Natural killer cell (primary cell): ENCODE measurements around the gene GPR3. TPM values are rescaled to one million over a fixed set of nuclear protein-coding genes. Genes with fewer than 3 reads are reported as not detected.
A peak's percentile ranks its signal among the peaks of the same experiment; 100 is the strongest.

ENCODE experiments used
- ATAC-seq, 3 donors: fragments of 150-1000 bp in 2 of 3; fragments of 200-7000 bp in 1 of 3; cut with Tn5 transposase; 1 replicate in 1 of 3; 2 replicates in 2 of 3; pipeline ENCODE4 v1.10.0; 2021; ENCODE audit warnings: mild to moderate bottlenecking in 2 of 3, moderate library complexity in 2 of 3
- DNase-seq, 2 donors: peaks; one replicate each; pipeline versions ENCODE4 v3.0.0 to v3.0.0-alpha.2; 2013 to 2021; ENCODE audit warnings: mixed read lengths in 1 of 2
- H3K27ac ChIP-seq: one replicate; pipeline ENCODE4 v1.5.1; 2013; ENCODE audit warnings: mild to moderate bottlenecking, low read length
- H3K27me3 ChIP-seq: one replicate; pipeline ENCODE4 v1.6.1; 2013; ENCODE audit warnings: low read length; ENCODE audit not compliant: control insufficient read depth, insufficient read depth
- H3K36me3 ChIP-seq: one replicate; pipeline ENCODE4 v1.6.1; 2013; ENCODE audit warnings: low read length; ENCODE audit not compliant: control insufficient read depth, insufficient read depth
- H3K4me1 ChIP-seq: one replicate; pipeline ENCODE4 v1.6.1; 2013; ENCODE audit warnings: low read length; ENCODE audit not compliant: control insufficient read depth, insufficient read depth
- H3K4me3 ChIP-seq: one replicate; pipeline ENCODE4 v1.5.1; 2013; ENCODE audit warnings: low read length
- H3K9me3 ChIP-seq: one replicate; pipeline ENCODE4 v1.6.1; 2013; ENCODE audit warnings: low read length; ENCODE audit not compliant: control insufficient read depth, insufficient read depth
- H3K27ac Mint-ChIP-seq, 2 donors: one replicate each; pipeline ENCODE4 v1.8.0; 2022; ENCODE audit warnings: mild to moderate bottlenecking in 2 of 2, mixed read lengths in 2 of 2, moderate library complexity in 1 of 2
- H3K27me3 Mint-ChIP-seq, 2 donors: one replicate each; pipeline ENCODE4 v1.8.0; 2022; ENCODE audit warnings: low read depth in 2 of 2, mixed read lengths in 2 of 2
- H3K36me3 Mint-ChIP-seq: one replicate; pipeline ENCODE4 v1.8.0; 2022; ENCODE audit warnings: mixed read lengths
- H3K4me1 Mint-ChIP-seq, 2 donors: one replicate each; pipeline ENCODE4 v1.8.0; 2022; ENCODE audit warnings: mixed read lengths in 2 of 2
- H3K4me3 Mint-ChIP-seq: one replicate; pipeline ENCODE4 v1.8.0; 2022; ENCODE audit warnings: mild to moderate bottlenecking, moderate library complexity, mixed read lengths
- H3K9me3 Mint-ChIP-seq, 2 donors: one replicate each; pipeline ENCODE4 v1.8.0; 2022; ENCODE audit warnings: mixed read lengths in 2 of 2
- CTCF ChIP-seq: fragments of 200-600 bp; IDR thresholded peaks from one replicate; pipeline ENCODE4 v1.8.0; 2022; ENCODE audit warnings: antibody characterized with exemption
- WGBS: methylation state at CpG from one replicate; pipeline ENCODE4 v1.1.7; 2013; ENCODE audit warnings: missing lambda C conversion rate; ENCODE audit not compliant: insufficient coverage; 5-methylcytosine and 5-hydroxymethylcytosine counted together
- intact Hi-C: fragments of 100-400 bp; cut with micrococcal nuclease; formaldehyde crosslinking; loops from one replicate; pipeline ENCODE4 v1.14.2; 2022
- total RNA-seq, 4 donors: library from RNA; stranded (reverse); fragments of 120-200 nt in 1 of 4; gene quantifications; one replicate each; pipeline versions ENCODE4 v1.2.3 to v1.2.4, GENCODE V29; 2013 to 2022

GPR3 gene
- total RNA-seq, 3 donors from 2014 or later (not counting 1 experiment from before 2014, with no cell fraction given), result 0.39 to 0.87 (median 0.60) TPM

- no peak for TF ChIP-seq CTCF
- Histone ChIP-seq H3K9me3 (no peaks in the 10 kb centered on the region), H3K27ac (no peak overlapping the region), H3K4me3 (no peak overlapping the region), H3K36me3 (no peaks in the 10 kb centered on the region), H3K4me1 (peaks cover 23% of the 10 kb centered on the region), H3K27me3 (no peaks in the 10 kb centered on the region)
- intact Hi-C loops, result loop anchor here (2.0 kb wide), 2 partner anchors 61 to 269 kb away; no protein-coding TSS in a partner anchor
- Mint-ChIP-seq H3K27me3 (peaks cover 7 to 10% of the 10 kb centered on the region in 2 donors), H3K4me1 (peaks cover 9 to 19% of the 10 kb centered on the region in 2 donors), H3K9me3 (no peaks in the 10 kb centered on the region), H3K36me3 (no peaks in the 10 kb centered on the region), H3K27ac (peak overlapping the region in 1 of 2 donors; percentile 98), H3K4me3 (peak overlapping the region; percentile 55)
- DNase-seq, result no peak
- 97% methylated on average over 9 of the region's 9 CpGs for WGBS
- no peak for ATAC-seq
These were observed 1.8 kb downstream of the GPR3 start for GRCh38 chr1:27394282-27394658.

GRCh38 chr1:27394925-27395324, 2.5 kb downstream of the GPR3 start:
- Histone ChIP-seq H3K36me3 (no peaks in the 10 kb centered on the region), H3K27ac (no peak overlapping the region), H3K27me3 (no peaks in the 10 kb centered on the region), H3K4me1 (peaks cover 23% of the 10 kb centered on the region), H3K9me3 (no peaks in the 10 kb centered on the region), H3K4me3 (no peak overlapping the region)
- H3K27ac Mint-ChIP-seq, result peak overlapping the region; percentile 36 to 98
- peaks cover 9 to 19% of the 10 kb centered on the region in 2 donors for H3K4me1 Mint-ChIP-seq
- no peak for DNase-seq
- no peak overlapping the region for H3K4me3 Mint-ChIP-seq
- H3K27me3 Mint-ChIP-seq, result peaks cover 7 to 10% of the 10 kb centered on the region in 2 donors
- no peaks in the 10 kb centered on the region for H3K36me3 Mint-ChIP-seq
- ATAC-seq, result no peak
- intact Hi-C loops, result loop anchor here (1.0 to 5.0 kb wide), 4 partner anchors 62 to 293 kb away; no protein-coding TSS in a partner anchor
- no peaks in the 10 kb centered on the region for H3K9me3 Mint-ChIP-seq
- TF ChIP-seq CTCF, result no peak
- WGBS, result 95% methylated on average over 1 of the region's 1 CpG

- WGBS, result 2% methylated on average over 7 of the region's 10 CpGs
- peaks cover 6 to 7% of the 10 kb centered on the region in 2 donors for H3K27me3 Mint-ChIP-seq
- no peaks in the 10 kb centered on the region for H3K27me3 ChIP-seq
- peaks cover 11 to 24% of the 10 kb centered on the region in 2 donors for H3K4me1 Mint-ChIP-seq
- peak; percentile 31 to 61 (median 32) for ATAC-seq
- intact Hi-C loops, result loop anchor here (1.0 to 5.0 kb wide), 4 partner anchors 63 to 293 kb away; no protein-coding TSS in a partner anchor
- H3K9me3 ChIP-seq, result no peaks in the 10 kb centered on the region
- peak; percentile 76 to 90 for DNase-seq
- peaks cover 23% of the 10 kb centered on the region for H3K4me1 ChIP-seq
- H3K4me3 Mint-ChIP-seq, result peak overlapping the region; percentile 17
- H3K27ac ChIP-seq, result no peak overlapping the region
- H3K4me3 ChIP-seq, result no peak overlapping the region
- TF ChIP-seq CTCF, result peak; percentile 92
- peak overlapping the region; percentile 36 to 98 for H3K27ac Mint-ChIP-seq
- H3K9me3 Mint-ChIP-seq, result no peaks in the 10 kb centered on the region
- no peaks in the 10 kb centered on the region for H3K36me3 Mint-ChIP-seq
- no peaks in the 10 kb centered on the region for H3K36me3 ChIP-seq
These were observed 3.2 kb downstream of the GPR3 start for GRCh38 chr1:27395441-27396195.
